KOPT-K1 (cell line): ENCODE results near the gene KDM4C.
"Not testable (repeated sequence)": the region's sequence is repeated elsewhere in the genome, so short reads cannot be mapped to it uniquely, and the experiment has no call there.

Experiments
- H3K27ac ChIP-seq: fragments of 200-600 bp; sonication (generic); 2 replicates; pipeline ENCODE4 v1.5.1; 2016; ENCODE audit warnings: antibody characterized with exemption, mild to moderate bottlenecking, low read depth, low read length; ENCODE audit not compliant: poor library complexity, severe bottlenecking
- H3K36me3 ChIP-seq: fragments of 200-600 bp; sonication (generic); 2 replicates; pipeline ENCODE4 v1.5.1; 2017; ENCODE audit warnings: antibody characterized with exemption, mild to moderate bottlenecking, low read length, moderate library complexity; ENCODE audit not compliant: insufficient read depth
- H3K9me3 ChIP-seq: fragments of 200-600 bp; sonication (generic); 2 replicates; pipeline ENCODE4 v1.5.1; 2017; ENCODE audit warnings: antibody characterized with exemption, low read length, mild to moderate bottlenecking; ENCODE audit not compliant: insufficient read depth, poor library complexity, severe bottlenecking

The KDM4C gene

DNA sequence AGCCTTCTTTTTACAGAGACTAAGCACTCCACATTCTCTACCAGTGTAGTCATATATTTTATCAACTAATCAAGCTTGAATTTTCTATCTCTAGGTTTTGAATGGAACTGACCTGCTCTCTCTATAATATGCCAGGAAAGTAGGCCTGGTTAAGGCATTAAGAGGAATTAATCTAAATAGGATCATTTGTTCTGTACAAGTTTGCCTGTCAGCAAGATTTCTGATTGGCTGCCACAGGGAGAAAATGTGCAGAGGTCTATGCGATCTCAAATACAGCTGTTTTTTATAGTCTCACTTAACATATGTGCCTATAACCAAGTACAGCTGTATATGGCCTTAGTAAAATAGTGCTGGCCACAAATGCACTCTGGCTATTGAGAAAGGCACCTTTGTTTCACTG is 418.8 kb downstream of the KDM4C start:
- Histone ChIP-seq H3K9me3 (no peaks in the 10 kb centered on the region), H3K27ac (no peak overlapping the region), H3K36me3 (peaks cover 29% of the 10 kb centered on the region)

DNA sequence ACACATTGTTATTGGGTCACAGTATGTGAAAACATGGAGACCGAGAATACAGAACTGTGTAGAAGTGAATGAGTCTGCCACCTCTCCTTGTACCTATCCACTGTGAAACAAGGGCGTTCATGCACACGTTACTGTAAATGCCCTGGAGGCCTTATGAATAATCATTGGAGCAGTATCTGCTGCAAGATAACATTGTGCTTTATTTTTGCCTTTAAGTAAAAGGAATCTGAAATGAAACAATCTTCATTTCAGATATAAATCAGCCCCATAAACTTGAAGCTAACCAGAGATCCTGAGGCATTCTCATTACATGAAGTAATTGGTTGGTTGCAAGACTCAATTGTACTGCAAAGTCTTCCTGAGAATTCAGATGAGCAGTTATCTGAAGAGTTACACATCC is 419.6 kb downstream of the KDM4C start:
- Histone ChIP-seq H3K36me3 (peaks cover 23% of the 10 kb centered on the region), H3K9me3 (peaks cover 1% of the 10 kb centered on the region)

GRCh38 chr9:7178729-7179128 is 421.0 kb downstream of the KDM4C start:
- Histone ChIP-seq H3K27ac (no peak overlapping the region), H3K9me3 (peaks cover 5% of the 10 kb centered on the region), H3K36me3 (peaks cover 23% of the 10 kb centered on the region)

More for the DNA sequence above, 419.6 kb downstream of the KDM4C start:
- no peak overlapping the region for H3K27ac ChIP-seq

GRCh38 chr9:7180247-7180646 is 422.5 kb downstream of the KDM4C start:
- H3K9me3 ChIP-seq: peaks cover 5% of the 10 kb centered on the region
- no peak overlapping the region for H3K27ac ChIP-seq
- H3K36me3 ChIP-seq: peaks cover 19% of the 10 kb centered on the region

GRCh38 chr9:7183139-7183538 is 425.4 kb downstream of the KDM4C start:
- H3K9me3 ChIP-seq, H3K36me3 ChIP-seq, H3K27ac ChIP-seq: not testable (repeated sequence)

DNA sequence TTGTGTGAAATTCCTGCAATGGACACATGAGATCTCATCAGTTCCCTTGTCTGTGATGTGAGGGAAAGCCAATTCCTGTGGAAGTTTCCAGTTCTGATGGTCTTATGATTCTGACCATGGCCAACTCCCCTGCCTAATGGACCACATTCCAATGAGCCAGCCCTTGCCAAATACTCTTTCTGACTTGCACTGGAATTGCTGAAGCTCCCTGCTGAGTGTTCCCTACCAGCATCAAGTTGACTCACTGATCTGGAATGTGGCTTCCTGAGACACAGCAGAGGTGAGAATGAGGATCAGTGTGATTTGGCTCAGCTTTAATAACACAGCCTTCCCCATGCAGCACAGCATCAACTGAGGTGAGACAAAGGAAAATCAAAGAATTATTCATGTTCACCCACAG is 427.8 kb downstream of the KDM4C start:
- Histone ChIP-seq H3K36me3 (no peaks in the 10 kb centered on the region), H3K27ac (no peak overlapping the region), H3K9me3 (peaks cover 10% of the 10 kb centered on the region)

- Histone ChIP-seq H3K27ac (no peak overlapping the region), H3K36me3 (no peaks in the 10 kb centered on the region), H3K9me3 (peaks cover 10% of the 10 kb centered on the region)
Observed at GRCh38 chr9:7186175-7186574, 428.4 kb downstream of the KDM4C start.

- Histone ChIP-seq H3K9me3 (no peaks in the 10 kb centered on the region), H3K27ac (no peak overlapping the region), H3K36me3 (no peaks in the 10 kb centered on the region)
Observed at GRCh38 chr9:7192266-7192665, 434.5 kb downstream of the KDM4C start.

- no peaks in the 10 kb centered on the region for H3K9me3 ChIP-seq
- no peaks in the 10 kb centered on the region for H3K36me3 ChIP-seq
- no peak overlapping the region for H3K27ac ChIP-seq
Observed at GRCh38 chr9:7195526-7195925, 437.8 kb downstream of the KDM4C start.

DNA sequence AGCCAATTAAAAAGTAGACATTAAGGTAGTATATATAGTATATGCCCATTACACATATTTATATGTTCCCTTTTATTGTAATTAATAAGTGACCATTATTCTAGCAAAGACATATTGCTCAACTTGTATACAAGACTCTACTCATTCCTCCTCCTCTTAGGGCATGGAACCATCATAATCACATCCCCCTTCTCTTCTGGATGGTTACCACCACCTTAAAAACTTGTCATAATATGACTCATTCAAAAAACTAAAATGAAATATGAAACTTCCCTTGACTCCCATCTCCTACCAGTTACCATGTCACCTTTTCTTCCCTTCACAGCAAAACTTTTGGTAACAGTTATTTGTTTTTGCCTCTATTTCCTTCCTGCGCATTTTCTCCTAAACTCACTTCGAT is 438.7 kb downstream of the KDM4C start:
- Histone ChIP-seq H3K36me3 (no peaks in the 10 kb centered on the region), H3K9me3 (no peaks in the 10 kb centered on the region), H3K27ac (no peak overlapping the region)

DNA sequence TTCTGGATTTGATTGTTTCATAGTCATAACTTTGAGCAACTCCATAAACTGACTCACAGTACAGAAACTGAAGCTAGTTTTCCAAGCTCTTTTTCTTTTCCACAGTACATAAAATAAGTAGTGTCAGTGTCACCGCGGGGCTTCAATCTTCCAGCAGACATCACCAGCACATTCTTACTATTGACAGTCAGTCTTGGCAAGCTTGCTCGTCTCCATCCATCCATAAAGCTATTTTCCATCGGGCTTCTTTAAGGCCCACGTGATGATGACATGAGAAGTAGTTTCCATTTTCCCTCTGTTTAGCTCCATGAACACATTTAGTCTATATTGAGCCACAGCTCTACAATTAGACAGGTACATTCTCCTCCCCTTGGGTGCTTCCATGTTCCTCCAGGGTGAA is 443.4 kb downstream of the KDM4C start:
- H3K27ac ChIP-seq: no peak overlapping the region
- H3K9me3 ChIP-seq: no peaks in the 10 kb centered on the region
- no peaks in the 10 kb centered on the region for H3K36me3 ChIP-seq

GRCh38 chr9:7205806-7206205 is 448.0 kb downstream of the KDM4C start:
- no peak overlapping the region for H3K27ac ChIP-seq
- no peaks in the 10 kb centered on the region for H3K36me3 ChIP-seq
- H3K9me3 ChIP-seq: no peaks in the 10 kb centered on the region

DNA sequence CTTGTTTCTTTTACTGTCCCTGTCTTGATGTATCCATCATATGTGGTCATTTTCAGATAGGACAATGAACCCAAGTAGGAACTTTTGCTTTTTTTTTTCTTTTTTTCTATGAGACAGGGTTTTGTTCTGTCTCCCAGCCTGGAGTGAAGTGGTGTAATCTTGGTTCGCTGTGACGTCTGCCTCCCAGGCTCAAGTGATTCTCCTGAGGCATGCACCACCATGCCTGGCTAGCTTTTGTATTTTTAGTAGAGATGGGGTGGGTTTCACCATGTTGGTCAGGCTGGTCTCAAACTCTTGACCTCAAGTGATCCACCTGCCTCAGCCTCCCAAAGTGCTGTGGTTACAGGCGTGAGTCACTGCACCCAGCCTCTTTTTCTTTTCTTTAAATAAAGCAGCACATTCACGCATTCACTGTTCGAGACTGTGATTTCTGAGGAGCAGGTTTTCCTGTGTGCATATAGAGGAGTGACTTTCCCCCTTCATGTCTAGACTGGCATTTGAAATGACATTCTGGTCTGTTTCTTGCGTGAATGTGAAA is 448.5 kb downstream of the KDM4C start:
- no peaks in the 10 kb centered on the region for H3K9me3 ChIP-seq
- H3K27ac ChIP-seq: no peak overlapping the region
- H3K36me3 ChIP-seq: no peaks in the 10 kb centered on the region

DNA sequence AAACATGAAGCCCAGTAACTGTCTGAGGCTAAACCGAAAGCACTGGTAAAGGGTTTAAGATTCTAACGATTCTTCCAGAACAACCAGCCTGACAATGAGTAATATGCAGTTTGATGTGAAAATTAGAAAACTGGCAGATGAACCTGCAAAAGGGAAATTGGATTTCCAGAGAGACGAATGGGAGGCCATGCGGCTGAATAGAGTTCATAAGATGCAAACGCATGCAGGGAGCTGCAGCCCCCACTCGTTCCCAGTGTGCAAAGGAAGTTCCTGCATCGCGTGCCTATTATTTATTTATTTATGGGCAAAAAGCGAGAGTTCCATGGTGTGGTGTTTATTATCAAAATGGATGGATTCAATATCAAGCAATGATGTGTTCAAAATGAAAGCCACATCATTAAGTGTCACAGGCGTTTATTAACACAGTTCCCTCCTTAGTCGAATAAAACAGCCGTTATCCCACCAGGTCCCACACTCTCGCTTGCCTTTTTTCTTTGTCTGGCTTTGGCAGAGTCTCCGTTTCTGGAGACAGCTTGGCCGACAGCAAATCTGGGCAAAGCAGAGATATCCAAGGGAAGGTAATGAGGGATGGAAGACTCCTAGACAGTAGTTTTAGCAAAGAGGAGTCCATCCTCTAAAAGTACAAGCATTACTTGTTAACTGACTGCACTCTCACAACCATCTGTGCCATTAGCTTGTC is 451.4 kb downstream of the KDM4C start:
- H3K36me3 ChIP-seq: no peaks in the 10 kb centered on the region
- H3K9me3 ChIP-seq: no peaks in the 10 kb centered on the region
- H3K27ac ChIP-seq: no peak overlapping the region

GRCh38 chr9:7209990-7210389 is 452.2 kb downstream of the KDM4C start:
- no peaks in the 10 kb centered on the region for H3K9me3 ChIP-seq
- H3K27ac ChIP-seq: no peak overlapping the region
- H3K36me3 ChIP-seq: no peaks in the 10 kb centered on the region
